Measurements from ENCODE around the gene CYP21A2. TPM values are rescaled to one million over a fixed set of nuclear protein-coding genes. Genes with fewer than 3 reads are reported as not detected.

The CYP21A2 gene
- total and polyA plus RNA-seq, 2 donors (not counting 1 experiment from before 2014, with no cell fraction given) = not detected

DNA sequence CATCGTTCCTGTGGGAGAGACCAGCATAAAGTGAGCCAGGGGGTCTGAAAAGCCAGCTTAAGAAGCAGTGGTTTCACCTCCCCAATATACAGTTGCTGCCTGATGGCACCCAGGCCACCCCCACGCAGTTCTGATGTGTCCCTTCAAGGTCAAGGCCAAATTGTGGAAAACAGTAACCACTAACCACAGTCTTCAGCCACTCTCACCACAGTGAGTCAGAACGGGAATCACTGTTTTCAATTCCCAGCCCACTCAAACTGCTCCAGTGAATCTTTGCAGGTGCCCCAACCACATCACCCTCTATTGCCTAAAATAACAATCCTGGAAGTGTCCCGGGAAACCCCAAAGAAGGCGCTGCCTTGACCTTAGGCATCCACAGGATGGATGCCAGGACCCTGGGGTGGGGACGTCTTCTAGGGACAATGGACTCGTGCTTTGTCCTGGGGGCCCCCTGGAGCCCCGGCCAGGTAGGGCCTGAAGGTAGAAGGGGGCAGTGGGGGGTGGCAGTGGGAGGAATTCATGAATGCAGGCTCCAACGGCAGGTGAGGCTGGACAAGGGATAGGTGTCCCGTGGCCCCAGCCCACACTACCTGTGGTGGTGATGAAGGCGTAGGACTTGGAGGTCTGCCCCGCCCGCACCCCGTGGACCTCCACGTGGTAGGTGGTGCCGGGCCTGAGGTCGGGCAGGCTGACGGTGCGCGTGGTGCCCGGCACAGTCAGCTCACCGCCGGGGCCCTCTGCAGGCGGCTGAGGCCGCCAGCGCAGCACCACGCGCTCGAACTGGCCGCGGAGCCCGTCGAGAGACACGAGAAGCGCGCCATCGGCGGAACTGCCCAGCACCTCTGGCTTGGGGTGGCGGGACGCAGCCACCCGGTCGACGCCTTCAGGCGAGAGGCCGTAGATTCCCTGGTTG, 48.7 kb downstream of the CYP21A2 start:
- WGBS (ENCODE audit: insufficient coverage) = 31% methylated on average over 43 of the region's 45 CpGs
- H3K4me3 ChIP-seq (ENCODE audit: control extremely low read depth in 1 of 5, extremely low read depth in 1 of 5, insufficient read depth in 1 of 5, low read depth in 2 of 5, low read length in 4 of 5) = no peak overlapping the region
- no peak overlapping the region for H3K27ac ChIP-seq (ENCODE audit: low read length in 2 of 2)
- ChIA-PET POLR2A (interaction anchor here (1.0 to 1.4 kb wide), 2 partner anchors 14 to 110 kb away, joined by 3 read pairs; no protein-coding TSS in a partner anchor), CTCF (interaction anchor here (1.6 kb wide), 1 partner anchor 326 kb away, joined by 4 read pairs; no protein-coding TSS in a partner anchor)
- peaks cover 0 to 37% (median 17%) of the 10 kb centered on the region in 4 experiments for H3K27me3 ChIP-seq (replicated peaks in 1 of 4; ENCODE audit: control extremely low read depth in 1 of 4, control insufficient read depth in 3 of 4, insufficient read depth in 4 of 4, low read length in 3 of 4)
- Mint-ChIP-seq H3K4me1 (peaks cover 10% of the 10 kb centered on the region), H3K4me3 (no peak overlapping the region), H3K27ac (no peak overlapping the region), H3K27me3 (peaks cover 59% of the 10 kb centered on the region), H3K9me3 (ENCODE audit: insufficient read depth) (no peaks in the 10 kb centered on the region)
- H3K4me2 ChIP-seq (replicated peaks; ENCODE audit: low read depth, low read length, poor library complexity, severe bottlenecking) = peak overlapping the region; percentile 64
- no peaks in the 10 kb centered on the region for H3K36me3 ChIP-seq (replicated peaks in 1 of 2; ENCODE audit: control extremely low read depth in 1 of 2, control insufficient read depth in 1 of 2, extremely low read depth in 1 of 2, insufficient read depth in 2 of 2, low read length in 1 of 2)
- intact Hi-C loops (cut with micrococcal nuclease) = loop anchor here (1.0 kb wide), 1 partner anchor 67 kb away; the partner anchor contains the start of gene PPT2
- H3K79me2 ChIP-seq (ENCODE audit: control insufficient read depth, insufficient read depth, low read length) = no peaks in the 10 kb centered on the region
- H4K20me1 ChIP-seq (ENCODE audit: control insufficient read depth, insufficient read depth, low read length, poor library complexity, severe bottlenecking) = no peaks in the 10 kb centered on the region
- DNase-seq (peak; percentile 37), ATAC-seq (ENCODE audit: low read depth) (no peak)
- H3K4me1 ChIP-seq (ENCODE audit: control insufficient read depth in 2 of 2, insufficient read depth in 2 of 2, low read length in 2 of 2) = peaks cover 8% of the 10 kb centered on the region in 2 donors
- H3K9me3 ChIP-seq (ENCODE audit: control extremely low read depth in 1 of 3, control insufficient read depth in 2 of 3, insufficient read depth in 1 of 3, low read length in 2 of 3) = peaks cover 0 to 7% (median 0%) of the 10 kb centered on the region in 3 donors
- TF ChIP-seq, protein P1, sequence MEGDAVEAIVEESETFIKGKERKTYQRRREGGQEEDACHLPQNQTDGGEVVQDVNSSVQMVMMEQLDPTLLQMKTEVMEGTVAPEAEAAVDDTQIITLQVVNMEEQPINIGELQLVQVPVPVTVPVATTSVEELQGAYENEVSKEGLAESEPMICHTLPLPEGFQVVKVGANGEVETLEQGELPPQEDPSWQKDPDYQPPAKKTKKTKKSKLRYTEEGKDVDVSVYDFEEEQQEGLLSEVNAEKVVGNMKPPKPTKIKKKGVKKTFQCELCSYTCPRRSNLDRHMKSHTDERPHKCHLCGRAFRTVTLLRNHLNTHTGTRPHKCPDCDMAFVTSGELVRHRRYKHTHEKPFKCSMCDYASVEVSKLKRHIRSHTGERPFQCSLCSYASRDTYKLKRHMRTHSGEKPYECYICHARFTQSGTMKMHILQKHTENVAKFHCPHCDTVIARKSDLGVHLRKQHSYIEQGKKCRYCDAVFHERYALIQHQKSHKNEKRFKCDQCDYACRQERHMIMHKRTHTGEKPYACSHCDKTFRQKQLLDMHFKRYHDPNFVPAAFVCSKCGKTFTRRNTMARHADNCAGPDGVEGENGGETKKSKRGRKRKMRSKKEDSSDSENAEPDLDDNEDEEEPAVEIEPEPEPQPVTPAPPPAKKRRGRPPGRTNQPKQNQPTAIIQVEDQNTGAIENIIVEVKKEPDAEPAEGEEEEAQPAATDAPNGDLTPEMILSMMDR (IDR thresholded peaks at IDR 0.05) = no peak
- TF ChIP-seq EZH2 (IDR thresholded peaks at IDR 0.05; ENCODE audit: borderline replicate concordance, insufficient read depth, low read depth, low read length, poor library complexity, severe bottlenecking) = no peak
- H3K9ac ChIP-seq (ENCODE audit: low read length) = no peak overlapping the region
- H2AFZ ChIP-seq (ENCODE audit: insufficient read depth, low read depth, low read length, poor library complexity, severe bottlenecking) = peak overlapping the region; percentile 49

Data from B cell (primary cell).